H1 (cell line): ENCODE data around the gene DSCAM. TPM values are rescaled to one million over a fixed set of nuclear protein-coding genes. Genes with fewer than 3 reads are reported as not detected.
A peak's percentile ranks its signal among the peaks of the same experiment; 100 is the strongest.

Experiments
- CHD7 ChIP-seq: fragments of 300-600 bp; sonication (generic); IDR thresholded peaks from 2 replicates; pipeline ENCODE4 v1.7.1; 2012; ENCODE audit warnings: low read length, moderate library complexity, mild to moderate bottlenecking, inconsistent platforms; ENCODE audit not compliant: insufficient replicate concordance
- CREB1 ChIP-seq: IDR thresholded peaks from 2 replicates; pipeline ENCODE4 v1.6.1; 2012; ENCODE audit warnings: inconsistent platforms
- EZH2 ChIP-seq: fragments of 200-600 bp; sonication (generic); IDR thresholded peaks from 2 replicates; pipeline ENCODE4 v1.7.1; 2012; ENCODE audit warnings: low read depth, mild to moderate bottlenecking, moderate library complexity, low read length, inconsistent platforms; ENCODE audit not compliant: severe bottlenecking
- RAD21 ChIP-seq, 2 experiments: IDR thresholded peaks in 1 of 2; conservative IDR thresholded peaks in 1 of 2; 2 replicates each; pipeline ENCODE4 v1.6.1; 2011; ENCODE audit warnings: low read depth in 2 of 2, low read length in 2 of 2, improper control_type of control experiment in 1 of 2, inconsistent platforms in 1 of 2, mild to moderate bottlenecking in 1 of 2, moderate library complexity in 1 of 2
- polyA plus RNA-seq, 7 experiments: library from polyadenylated mRNA; depleted of rRNA in 3 of 7; stranded (reverse) in 5 of 7; unstranded in 2 of 7; fragments of >200 nt in 5 of 7; fragments of 200-250 nt in 2 of 7; gene quantifications; 1 replicate in 5 of 7; 2 replicates in 1 of 7; 4 replicates in 1 of 7; pipeline versions ENCODE4 v1.2.1 to v1.2.3, GENCODE V29; 2011 to 2013; ENCODE audit warnings: missing spikeins in 2 of 7, mixed read lengths in 2 of 7
- total RNA-seq: library from RNA; stranded (reverse); fragmentation: NEBNext Ultra II Directional; extraction: Animal tissue kit (Norgen Biotek cat#: 25700); gene quantifications from 2 replicates; pipeline ENCODE4 v1.2.1, GENCODE V29; 2021

DSCAM gene
- total and polyA plus RNA-seq, 2 of the 8 experiments (the other 6 are each of a cell fraction or from before 2014, with no cell fraction given) = 0.02 to 0.15 TPM

- TF ChIP-seq CHD7 (no peak), CREB1 (no peak), EZH2 (no peak), RAD21 (IDR thresholded peaks at IDR 0.05 in 1 of 2, conservative IDR thresholded peaks at IDR 0.05 in 1 of 2; ENCODE audit: low read depth in 2 of 2, low read length in 2 of 2) (peak; percentile 34 to 53)
Measured at GRCh38 chr21:40043423-40043822, 803.5 kb downstream of the DSCAM start (continued).
